CD4-positive, alpha-beta T cell treated with Interleukin-17A for 1 hour (primary cell): ENCODE data around the gene GAN.

Experiments
- DNase-seq: peaks from one replicate; pipeline ENCODE4 v3.0.0-alpha.2; 2020

GAN gene

GRCh38 chr16:81314603-81315270, at the start of gene GAN:
TSS of gene GAN (plus strand) at chr16:81314962. CDS start at chr16:81315114, 152 bp downstream.
- peak; percentile 95 for DNase-seq

- DNase-seq, result no peak
Measured at GRCh38 chr16:81265052-81265451, 49.7 kb upstream of the GAN start.

- DNase-seq, result no peak
Measured at GRCh38 chr16:81265658-81266451, 48.9 kb upstream of the GAN start.

GRCh38 chr16:81266680-81267095, 48.1 kb upstream of the GAN start:
- no peak for DNase-seq

- no peak for DNase-seq
Measured at GRCh38 chr16:81268509-81268908, 46.3 kb upstream of the GAN start.

GRCh38 chr16:81273223-81273950, 41.4 kb upstream of the GAN start:
- DNase-seq, result no peak

GRCh38 chr16:81275064-81275532, 39.7 kb upstream of the GAN start:
- DNase-seq, result no peak

- no peak for DNase-seq
Measured at GRCh38 chr16:81275795-81276194, 39.0 kb upstream of the GAN start.

- DNase-seq, result no peak
Measured at GRCh38 chr16:81276323-81276722, 38.4 kb upstream of the GAN start.

GRCh38 chr16:81277541-81278080, 37.2 kb upstream of the GAN start:
- no peak for DNase-seq

GRCh38 chr16:81278526-81278925, 36.2 kb upstream of the GAN start:
- no peak for DNase-seq

- no peak for DNase-seq
Measured at GRCh38 chr16:81279392-81279791, 35.4 kb upstream of the GAN start.

- no peak for DNase-seq
Measured at GRCh38 chr16:81280393-81280792, 34.4 kb upstream of the GAN start.

- DNase-seq, result no peak
Measured at GRCh38 chr16:81283044-81283443, 31.7 kb upstream of the GAN start.

GRCh38 chr16:81284995-81285600, 29.7 kb upstream of the GAN start:
- DNase-seq, result no peak

- DNase-seq, result no peak
Measured at GRCh38 chr16:81286190-81286589, 28.6 kb upstream of the GAN start.

GRCh38 chr16:81291117-81291516, 23.6 kb upstream of the GAN start:
- no peak for DNase-seq

- DNase-seq, result no peak
Measured at GRCh38 chr16:81292936-81293335, 21.8 kb upstream of the GAN start.

- no peak for DNase-seq
Measured at GRCh38 chr16:81293909-81294802, 20.6 kb upstream of the GAN start.

- DNase-seq, result no peak
Measured at GRCh38 chr16:81296631-81297030, 18.1 kb upstream of the GAN start.

GRCh38 chr16:81307770-81308169, 7.0 kb upstream of the GAN start:
- DNase-seq, result no peak
